ENCODE measurements around the gene ARNT2.

Gene ARNT2

DNA sequence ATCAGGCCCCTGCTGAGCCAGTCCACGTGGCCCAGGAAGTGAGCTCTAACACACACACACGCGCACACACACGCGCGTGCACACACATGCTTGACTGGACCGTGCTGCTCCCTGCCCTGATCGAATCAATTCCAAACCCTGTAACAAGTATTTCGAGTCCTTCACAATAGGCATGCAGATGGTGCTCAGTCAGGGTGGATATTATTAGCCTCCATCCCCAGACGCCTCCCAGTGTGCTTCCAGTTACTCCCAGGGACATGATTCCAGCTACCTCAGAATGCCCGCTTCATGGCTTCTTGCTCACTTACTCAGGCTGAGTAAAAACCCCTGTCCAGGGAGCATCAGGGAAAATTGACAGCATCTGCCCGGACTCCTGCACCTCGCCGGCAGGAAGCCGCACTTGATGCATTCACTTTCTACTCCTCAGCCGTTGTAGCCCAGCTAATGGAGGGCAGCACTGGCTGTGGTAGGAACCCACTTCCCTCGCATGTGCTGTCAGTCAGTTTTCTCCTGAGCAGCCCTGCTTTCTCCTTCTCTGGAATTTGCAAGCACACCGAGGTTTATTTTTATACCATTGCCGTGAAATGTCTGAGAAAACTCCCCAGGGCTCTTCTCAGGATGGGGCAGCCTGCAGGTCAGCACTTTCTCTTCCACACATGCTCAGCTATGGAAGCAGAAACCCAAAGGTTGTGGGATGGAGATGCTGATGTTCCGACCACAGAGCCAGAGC is 164.9 kb downstream of the ARNT2 start:
- no peaks in the 10 kb centered on the region for H3K4me1 ChIP-seq (ENCODE audit: low read length)
- TF ChIP-seq EZH2 (optimal IDR thresholded peaks at IDR 0.05; ENCODE audit: low read depth, low read length) (no peak), CTCF (IDR thresholded peaks at IDR 0.05; ENCODE audit: low read length) (no peak), EZH2phosphoT487 (IDR thresholded peaks at IDR 0.05; ENCODE audit: low read length) (no peak)
- H3K4me2 ChIP-seq (ENCODE audit: low read depth, low read length): no peak overlapping the region
- no peak overlapping the region for H2AFZ ChIP-seq (ENCODE audit: low read length)
- no peak overlapping the region for H3K27ac ChIP-seq (ENCODE audit: low read length)
- no peak overlapping the region for H3K9ac ChIP-seq (ENCODE audit: low read length)
- no peak overlapping the region for H3K4me3 ChIP-seq (ENCODE audit: low read length)
- H3K79me2 ChIP-seq (ENCODE audit: low read length): no peaks in the 10 kb centered on the region
- DNase-seq: no peak
- no peaks in the 10 kb centered on the region for H4K20me1 ChIP-seq (ENCODE audit: insufficient read depth, low read length)
- H3K27me3 ChIP-seq (replicated peaks; ENCODE audit: insufficient read depth, low read length): no peaks in the 10 kb centered on the region
- no peaks in the 10 kb centered on the region for H3K9me2 ChIP-seq (replicated peaks; ENCODE audit: insufficient read depth, low read length)
- no peaks in the 10 kb centered on the region for H3K36me3 ChIP-seq (replicated peaks; ENCODE audit: insufficient read depth, low read length)
- H3K9me3 ChIP-seq (replicated peaks; ENCODE audit: insufficient read depth, low read length): no peaks in the 10 kb centered on the region
- no peaks in the 10 kb centered on the region for H3F3A ChIP-seq (ENCODE audit: insufficient read depth, low read length)

DNA sequence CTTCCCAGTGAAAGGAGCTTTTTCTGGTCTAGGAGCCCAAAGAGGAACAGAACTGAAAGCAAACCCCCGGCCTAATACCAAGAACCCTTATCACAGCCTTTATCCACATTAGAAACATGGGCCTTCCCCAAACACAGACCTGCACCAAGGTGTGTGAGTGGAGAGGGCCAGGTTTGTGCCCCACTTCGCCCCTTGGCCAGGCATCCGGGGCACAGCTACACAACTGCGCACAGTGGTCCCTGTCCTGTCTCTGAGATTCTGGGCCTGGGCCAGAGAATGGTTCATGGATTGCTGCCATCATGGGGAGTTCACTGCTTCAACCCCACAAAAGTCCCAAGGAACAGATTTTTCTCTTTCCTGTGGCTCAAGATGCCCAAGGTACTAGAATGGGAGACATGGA is 165.5 kb downstream of the ARNT2 start:
- Histone ChIP-seq H3K27me3 (replicated peaks; ENCODE audit: insufficient read depth, low read length) (no peaks in the 10 kb centered on the region), H3K9me3 (replicated peaks; ENCODE audit: insufficient read depth, low read length) (no peaks in the 10 kb centered on the region), H3K9ac (ENCODE audit: low read length) (no peak overlapping the region), H4K20me1 (ENCODE audit: insufficient read depth, low read length) (no peaks in the 10 kb centered on the region), H2AFZ (ENCODE audit: low read length) (no peak overlapping the region), H3K36me3 (replicated peaks; ENCODE audit: insufficient read depth, low read length) (no peaks in the 10 kb centered on the region), H3K27ac (ENCODE audit: low read length) (no peak overlapping the region), H3K79me2 (ENCODE audit: low read length) (no peaks in the 10 kb centered on the region), H3K9me2 (replicated peaks; ENCODE audit: insufficient read depth, low read length) (no peaks in the 10 kb centered on the region), H3K4me2 (ENCODE audit: low read depth, low read length) (no peak overlapping the region), H3K4me1 (ENCODE audit: low read length) (no peaks in the 10 kb centered on the region), H3K4me3 (ENCODE audit: low read length) (no peak overlapping the region), H3F3A (ENCODE audit: insufficient read depth, low read length) (no peaks in the 10 kb centered on the region)
- TF ChIP-seq EZH2 (optimal IDR thresholded peaks at IDR 0.05; ENCODE audit: low read depth, low read length) (no peak), EZH2phosphoT487 (IDR thresholded peaks at IDR 0.05; ENCODE audit: low read length) (no peak), CTCF (IDR thresholded peaks at IDR 0.05; ENCODE audit: low read length) (no peak)
- no peak for DNase-seq

- Histone ChIP-seq H2AFZ (ENCODE audit: low read length) (no peak overlapping the region), H3K79me2 (ENCODE audit: low read length) (no peaks in the 10 kb centered on the region), H3K36me3 (replicated peaks; ENCODE audit: insufficient read depth, low read length) (no peaks in the 10 kb centered on the region), H3K27me3 (replicated peaks; ENCODE audit: insufficient read depth, low read length) (no peaks in the 10 kb centered on the region), H3K4me3 (ENCODE audit: low read length) (no peak overlapping the region), H3K9me3 (replicated peaks; ENCODE audit: insufficient read depth, low read length) (no peaks in the 10 kb centered on the region), H4K20me1 (ENCODE audit: insufficient read depth, low read length) (no peaks in the 10 kb centered on the region), H3K4me1 (ENCODE audit: low read length) (no peaks in the 10 kb centered on the region), H3F3A (ENCODE audit: insufficient read depth, low read length) (no peaks in the 10 kb centered on the region), H3K4me2 (ENCODE audit: low read depth, low read length) (no peak overlapping the region), H3K9ac (ENCODE audit: low read length) (no peak overlapping the region), H3K9me2 (replicated peaks; ENCODE audit: insufficient read depth, low read length) (no peaks in the 10 kb centered on the region), H3K27ac (ENCODE audit: low read length) (no peak overlapping the region)
- TF ChIP-seq CTCF (IDR thresholded peaks at IDR 0.05; ENCODE audit: low read length): no peak
- TF ChIP-seq EZH2phosphoT487 (IDR thresholded peaks at IDR 0.05; ENCODE audit: low read length): no peak
- no peak for TF ChIP-seq EZH2 (optimal IDR thresholded peaks at IDR 0.05; ENCODE audit: low read depth, low read length)
- no peak for DNase-seq
These were observed 166.4 kb downstream of the ARNT2 start for GRCh38 chr15:80570553-80570952.
